HL-60/S4 treated with retinoic acid at 250 ng/mL for 4 days and 3 days (cell line): ENCODE measurements around the gene PDZD7.

Experiments used
- in situ Hi-C: fragments of 300-500 bp; cut with MboI; formaldehyde crosslinking; loops from 2 replicates; pipeline ENCODE4 v1.7.0; 2022; ENCODE audit warnings: low sequenced_read_pairs

The PDZD7 gene

GRCh38 chr10:101031128-101031795, at the start of gene PDZD7, which contains the start of gene SFXN3:
Gene PDZD7 (minus strand): TSS chr10:101031129. CDS start chr10:101030219, 910 bp downstream.
Gene SFXN3 (plus strand): TSS chr10:101031234. CDS start chr10:101034695, 3,461 bp downstream.
- in situ Hi-C loops = no loop called here

GRCh38 chr10:101079874-101080273, 48.9 kb upstream of the PDZD7 start:
- in situ Hi-C loops = no loop called here

GRCh38 chr10:101076630-101077029, 45.7 kb upstream of the PDZD7 start:
- in situ Hi-C loops = no loop called here

GRCh38 chr10:101075775-101076174, 44.8 kb upstream of the PDZD7 start:
- in situ Hi-C loops = no loop called here

GRCh38 chr10:101073631-101074030, 42.7 kb upstream of the PDZD7 start:
- in situ Hi-C loops = no loop called here

GRCh38 chr10:101072923-101073322, 42.0 kb upstream of the PDZD7 start:
- in situ Hi-C loops = no loop called here

- in situ Hi-C loops = no loop called here
Measured at GRCh38 chr10:101071885-101072433, 41.0 kb upstream of the PDZD7 start.

GRCh38 chr10:101071267-101071884, 40.4 kb upstream of the PDZD7 start:
- in situ Hi-C loops = no loop called here

GRCh38 chr10:101070098-101070497, 39.2 kb upstream of the PDZD7 start:
- in situ Hi-C loops = no loop called here

- in situ Hi-C loops = no loop called here
Measured at GRCh38 chr10:101069441-101069840, 38.5 kb upstream of the PDZD7 start.

GRCh38 chr10:101067356-101068083, 36.6 kb upstream of the PDZD7 start:
- in situ Hi-C loops = no loop called here

- in situ Hi-C loops = no loop called here
Measured at GRCh38 chr10:101066896-101067355, 36.0 kb upstream of the PDZD7 start.

- in situ Hi-C loops = no loop called here
Measured at GRCh38 chr10:101066146-101066895, 35.4 kb upstream of the PDZD7 start.

- in situ Hi-C loops = no loop called here
Measured at GRCh38 chr10:101065481-101066145, 34.7 kb upstream of the PDZD7 start.

- in situ Hi-C loops = no loop called here
Measured at GRCh38 chr10:101064415-101065030, 33.6 kb upstream of the PDZD7 start.

GRCh38 chr10:101063548-101064414, 32.9 kb upstream of the PDZD7 start:
- in situ Hi-C loops = no loop called here

GRCh38 chr10:101063050-101063525, 32.2 kb upstream of the PDZD7 start:
- in situ Hi-C loops = no loop called here

GRCh38 chr10:101062232-101063049, 31.5 kb upstream of the PDZD7 start:
- in situ Hi-C loops = no loop called here
